NCI-H2227 treated with DMSO at 0.1 percent for 48 hours (cell line): ENCODE measurements around the gene PXDN.
"Not testable (repeated sequence)": the region's sequence is repeated elsewhere in the genome, so short reads cannot be mapped to it uniquely, and the experiment has no call there.

ENCODE experiments used
- DNase-seq: peaks from one replicate; lab custom pipeline; 2025; lab: John Stamatoyannopoulos, UW

The PXDN gene

DNA sequence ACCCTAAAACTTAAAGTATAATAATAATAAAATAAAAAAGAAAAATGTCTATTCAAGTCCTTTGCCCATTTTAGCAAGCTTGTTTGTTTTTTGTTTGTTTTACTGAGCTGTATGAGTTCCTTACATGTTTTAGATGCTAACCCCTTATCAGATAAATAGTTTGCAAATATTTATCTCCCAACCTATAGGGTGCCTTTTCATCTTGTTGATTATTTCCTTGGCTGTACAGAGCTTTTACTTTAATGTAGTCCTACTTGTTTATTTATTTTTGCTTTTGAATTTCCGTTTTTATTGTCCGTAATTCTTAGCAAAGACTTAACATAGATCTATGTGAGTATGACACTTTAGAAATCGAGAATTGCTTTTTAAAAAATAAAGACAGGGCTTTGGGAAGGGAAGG is 17.8 kb downstream of the PXDN start:
- DNase-seq: no peak

DNA sequence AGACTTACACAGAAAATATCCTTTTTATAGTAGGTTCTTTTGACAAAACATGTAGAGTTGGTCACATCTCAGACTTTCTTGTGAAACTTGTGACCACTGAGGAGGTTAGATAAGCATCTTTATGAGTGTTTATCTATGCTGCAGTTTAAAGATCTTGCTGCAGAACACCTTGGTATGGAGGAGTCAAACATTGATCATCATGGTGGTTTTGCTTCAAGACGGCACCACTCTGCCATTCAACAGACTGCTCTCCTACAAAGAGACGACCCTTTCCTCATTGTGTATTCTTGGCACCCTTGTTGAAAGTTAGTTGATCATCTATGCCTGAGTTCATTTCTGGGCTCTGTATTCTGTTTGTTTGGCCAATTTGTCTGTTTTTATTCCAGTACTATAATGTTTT is 20.0 kb downstream of the PXDN start:
- not testable (repeated sequence) for DNase-seq

- DNase-seq: no peak
Observed at GRCh38 chr2:1723397-1724042, 20.8 kb downstream of the PXDN start.

DNA sequence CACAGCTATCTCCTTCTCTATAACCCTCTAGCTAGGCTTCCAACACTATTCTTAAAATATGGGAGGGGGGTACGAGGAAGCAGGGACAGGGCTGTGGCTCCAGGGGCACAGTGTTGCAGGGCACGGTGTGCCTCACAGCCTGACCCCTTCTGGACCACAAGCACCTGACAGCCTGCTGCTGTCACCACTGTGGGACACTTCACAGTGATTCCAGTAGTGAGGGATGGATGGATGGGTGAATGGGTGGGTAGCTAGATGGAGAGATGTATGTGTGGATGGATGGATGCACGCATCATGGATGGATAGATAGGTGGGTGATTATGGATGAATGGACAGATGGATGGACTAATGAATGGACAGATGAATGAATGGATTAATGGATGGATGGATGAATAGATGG is 21.6 kb downstream of the PXDN start:
- no peak for DNase-seq

DNA sequence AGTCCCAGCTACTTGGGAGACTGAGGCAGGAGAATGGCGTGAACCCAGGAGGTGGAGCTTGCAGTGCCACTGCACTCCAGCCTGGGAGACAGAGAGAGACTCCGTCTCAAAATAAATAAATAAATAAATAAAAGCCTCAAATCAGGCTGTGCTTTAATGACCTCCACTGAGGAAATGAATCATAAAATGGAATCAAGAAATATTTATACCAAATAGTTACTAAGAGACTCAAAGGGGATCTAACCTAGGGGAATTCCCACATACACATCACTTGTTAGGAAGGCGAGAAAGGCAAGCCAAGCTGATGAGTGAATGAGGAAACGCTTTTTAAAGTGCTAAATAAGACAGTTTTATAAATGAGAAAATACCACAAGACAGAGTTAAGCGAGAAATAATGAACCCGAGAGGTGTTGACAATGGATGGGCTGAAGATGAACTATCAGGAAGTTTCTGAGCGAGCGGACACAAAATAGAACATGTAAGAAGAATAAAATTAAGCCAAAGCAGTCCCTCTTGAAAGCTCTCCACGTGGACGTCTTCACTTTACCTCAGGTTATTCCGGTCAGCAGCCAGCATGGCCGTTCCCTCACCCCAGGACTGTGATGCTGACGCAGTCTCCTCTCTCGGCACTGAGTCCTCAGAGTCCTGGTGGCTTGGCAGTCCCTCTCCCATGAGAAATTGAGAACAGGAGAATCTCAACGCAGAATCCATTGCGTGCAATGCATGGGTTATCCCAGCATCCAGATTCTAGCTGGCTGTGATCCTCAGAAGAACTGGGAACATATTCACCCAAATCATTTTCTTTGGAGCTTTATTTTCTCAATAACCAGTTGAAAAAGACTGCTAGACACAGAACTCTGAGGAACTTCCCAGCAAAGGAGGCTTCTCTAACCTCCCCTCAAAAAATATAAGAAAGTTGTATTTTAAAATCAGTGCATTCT is 22.3 kb downstream of the PXDN start:
- DNase-seq: no peak

DNA sequence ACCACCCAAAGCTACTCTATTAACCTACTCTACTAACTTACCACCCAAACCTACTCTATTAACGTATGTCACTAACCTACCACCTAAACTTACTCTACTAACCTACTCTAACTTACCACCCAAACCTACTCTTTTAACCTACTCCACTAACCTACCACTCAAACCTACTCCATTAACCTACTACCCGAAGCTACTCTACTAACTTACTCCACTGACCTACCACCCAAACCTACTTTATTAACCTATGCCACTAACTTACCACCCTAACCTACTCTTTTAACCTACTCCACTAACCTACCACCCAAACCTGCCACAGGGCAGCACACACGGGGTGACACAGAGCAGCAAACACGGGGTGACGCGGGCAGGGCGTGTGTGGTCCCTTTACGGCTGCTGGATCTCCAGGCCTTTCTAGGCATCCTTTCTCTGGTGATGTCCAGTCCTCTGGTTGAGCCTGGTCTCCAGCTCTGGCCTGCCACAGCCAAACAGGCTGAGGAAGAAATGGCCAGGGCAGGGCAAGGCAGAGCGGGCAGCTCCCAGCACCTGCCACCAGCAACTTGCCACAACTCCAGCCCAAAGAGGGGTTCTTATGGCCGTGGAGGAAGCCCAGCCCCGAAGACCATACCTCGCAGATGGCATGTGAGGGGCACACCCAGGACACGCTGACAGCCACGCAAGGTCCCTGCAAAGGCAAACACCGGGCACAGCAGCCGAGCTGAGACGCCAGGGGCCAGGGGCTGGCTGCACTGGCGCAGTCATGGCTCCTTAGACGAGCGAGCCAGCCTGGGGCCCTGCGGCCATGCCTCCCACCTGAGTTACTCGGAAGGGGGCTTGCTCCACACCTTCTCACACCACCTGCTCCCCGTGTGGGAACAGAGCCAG is 25.7 kb downstream of the PXDN start:
- no peak for DNase-seq

GRCh38 chr2:1717113-1717512 is 27.2 kb downstream of the PXDN start:
- no peak for DNase-seq

DNA sequence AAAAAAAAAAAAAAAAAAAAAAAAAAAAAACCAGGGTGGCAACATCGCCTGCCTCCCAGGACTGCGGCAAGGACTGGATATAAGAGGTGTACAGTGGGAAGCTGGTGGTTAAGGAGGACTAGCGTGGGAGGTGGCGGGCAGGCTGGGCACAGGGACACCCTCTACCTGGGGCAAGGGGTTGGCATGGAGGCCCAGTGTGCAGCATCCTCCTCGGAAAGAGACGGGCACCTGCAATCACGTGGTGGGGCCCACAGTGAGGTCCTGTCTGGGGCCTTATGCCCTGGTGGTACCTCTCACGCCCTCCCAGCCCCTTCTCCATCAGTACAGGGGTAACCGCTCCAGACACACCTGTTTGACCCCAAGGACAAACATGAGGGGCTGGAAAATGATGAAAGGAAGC is 27.9 kb downstream of the PXDN start:
- no peak for DNase-seq

GRCh38 chr2:1716014-1716305 is 28.4 kb downstream of the PXDN start:
- not testable (repeated sequence) for DNase-seq

DNA sequence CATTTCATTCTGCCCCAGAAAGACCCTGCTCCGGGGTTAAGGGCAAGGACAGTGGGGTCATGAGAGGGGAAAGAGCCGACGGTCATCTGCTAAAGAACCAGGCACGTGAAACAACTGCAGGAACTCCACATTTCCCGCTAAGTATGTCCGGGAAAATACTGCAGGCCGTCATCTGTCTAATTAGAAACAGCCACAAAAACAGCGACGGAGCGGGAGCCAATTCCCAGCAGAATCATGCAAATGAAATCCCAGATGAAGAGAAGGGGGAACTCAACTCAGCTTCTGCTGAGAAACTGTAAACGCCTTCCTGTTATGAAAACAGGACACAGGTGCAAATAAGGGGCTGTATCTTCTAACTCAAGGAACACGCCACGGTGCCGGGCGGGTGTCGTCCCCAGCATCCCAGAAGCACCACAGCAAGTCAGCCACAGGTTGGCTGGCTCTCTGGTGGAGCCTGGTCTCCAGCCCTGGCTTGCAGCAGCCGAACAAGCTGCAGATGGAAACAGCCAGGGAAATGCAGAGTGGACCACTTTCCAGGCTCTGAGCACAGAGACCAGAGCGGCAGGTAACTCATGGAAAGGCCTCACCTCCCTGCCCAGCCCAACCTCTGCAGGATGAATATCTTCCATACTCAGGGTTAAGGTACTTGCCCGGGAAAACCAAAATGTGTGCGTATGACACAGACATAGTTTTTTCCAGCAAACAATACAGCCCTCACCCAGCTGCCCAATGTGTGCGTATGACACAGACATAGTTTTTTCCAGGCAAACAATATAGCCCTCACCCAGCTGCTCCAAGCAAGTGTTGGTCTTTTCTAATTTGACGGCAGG is 28.9 kb downstream of the PXDN start:
- DNase-seq: no peak

- DNase-seq: no peak
Observed at GRCh38 chr2:1714291-1715064, 29.8 kb downstream of the PXDN start.

DNA sequence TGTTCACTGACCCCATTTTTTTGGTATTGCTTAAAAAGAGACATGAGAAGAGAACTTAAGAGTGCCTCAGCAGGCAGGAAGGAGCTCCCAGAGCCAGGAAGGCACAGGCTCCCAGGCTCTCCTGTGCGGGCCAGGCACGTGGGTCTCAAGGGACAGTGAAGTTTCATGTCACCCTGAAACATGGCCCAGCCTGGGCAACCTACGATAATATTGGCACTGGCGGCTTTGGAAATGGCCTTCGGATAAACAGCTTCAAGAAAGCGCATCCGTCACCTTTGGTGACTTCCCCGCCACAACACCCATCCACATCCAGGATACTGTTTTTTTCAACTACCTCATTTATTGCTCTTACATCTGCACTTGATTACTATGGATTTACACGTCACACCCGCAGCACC is 30.5 kb downstream of the PXDN start:
- DNase-seq: no peak

GRCh38 chr2:1713142-1713838 is 31.0 kb downstream of the PXDN start:
- DNase-seq: no peak

- no peak for DNase-seq
Observed at GRCh38 chr2:1709946-1710560, 34.3 kb downstream of the PXDN start.

DNA sequence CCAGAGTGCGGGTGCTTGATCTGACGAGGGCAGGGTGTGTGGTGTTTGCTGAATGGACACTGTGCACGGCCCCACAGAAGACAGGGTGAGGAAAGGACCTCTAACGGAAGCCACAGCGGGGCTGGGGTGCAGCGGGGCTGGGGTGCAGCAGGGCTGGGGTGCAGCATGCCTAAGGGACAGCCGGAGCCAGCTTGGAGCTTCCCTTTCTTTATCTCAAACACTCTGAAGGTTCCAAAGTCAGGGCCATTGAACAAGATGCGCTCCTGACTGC is 35.0 kb downstream of the PXDN start:
- no peak for DNase-seq

DNA sequence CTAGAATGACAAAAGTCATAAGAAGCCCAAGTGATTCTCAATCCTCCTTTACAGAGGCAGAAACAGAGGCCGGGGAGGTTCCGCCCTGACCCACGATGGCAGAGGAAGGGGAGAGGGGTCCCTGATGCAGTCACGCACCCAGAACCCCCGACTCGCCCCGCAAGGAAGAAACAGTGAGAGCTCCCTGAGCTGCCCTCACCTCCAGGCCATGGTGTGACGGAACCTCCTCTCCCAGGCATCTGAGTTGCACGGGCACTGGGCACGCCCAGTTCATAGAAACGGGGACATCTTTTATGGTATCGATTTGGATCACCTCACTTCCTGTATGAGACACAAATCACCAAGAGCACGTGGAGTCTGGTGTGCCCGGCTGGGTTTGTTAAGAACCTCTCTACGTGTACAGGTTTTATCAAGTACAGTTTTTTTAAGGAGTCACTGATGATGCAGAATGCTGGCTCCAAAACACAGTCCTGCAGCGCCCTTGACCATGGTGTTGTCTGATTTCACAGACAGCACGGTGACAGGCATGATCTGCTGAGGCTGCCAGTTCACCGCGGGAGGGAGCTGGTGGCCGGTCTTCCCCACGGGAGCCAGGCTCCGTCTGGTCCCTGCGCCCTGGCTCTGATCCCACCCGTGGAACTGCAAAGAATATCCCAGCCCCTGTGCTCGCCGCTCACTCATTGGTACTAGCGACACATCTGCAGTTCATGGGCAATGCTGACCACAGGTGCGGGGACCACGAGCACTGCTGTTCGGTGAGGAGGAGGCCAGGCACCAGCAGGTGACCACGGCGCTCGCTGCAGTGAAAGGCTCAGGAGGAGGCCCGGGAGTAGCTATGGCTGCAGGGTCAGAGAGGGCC is 35.6 kb downstream of the PXDN start:
- no peak for DNase-seq

GRCh38 chr2:1707771-1708418 is 36.4 kb downstream of the PXDN start:
- no peak for DNase-seq

- DNase-seq: not testable (repeated sequence)
Observed at GRCh38 chr2:1706089-1706841, 38.0 kb downstream of the PXDN start.
